ENCODE data around the gene IER5L. TPM values are rescaled to one million over a fixed set of nuclear protein-coding genes. Genes with fewer than 3 reads are reported as not detected.
A peak's percentile ranks its signal among the peaks of the same experiment; 100 is the strongest.

Gene IER5L
- total and polyA plus RNA-seq, 4 donors: 12.6 to 31.5 (median 24.1) TPM

DNA sequence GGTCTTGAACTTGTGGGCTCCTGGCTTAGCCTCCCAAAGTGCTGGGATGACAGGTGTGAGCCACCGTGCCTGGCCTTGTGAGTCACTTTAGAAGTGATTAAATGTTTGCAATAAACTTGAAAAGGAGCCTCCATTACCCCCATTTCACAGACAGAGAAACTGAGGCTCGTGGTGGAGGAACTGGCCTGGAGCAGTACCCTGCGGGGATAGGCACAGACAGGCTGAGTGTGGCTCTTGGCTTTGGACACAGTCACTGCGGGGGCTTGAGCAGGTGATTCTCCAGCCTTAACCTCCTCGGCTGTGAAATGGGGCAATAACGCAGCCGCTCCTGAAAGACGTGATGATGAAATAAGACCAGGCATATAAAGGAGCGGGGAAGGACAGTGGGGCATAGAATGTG is 40.9 kb upstream of the IER5L start:
- DNase-seq (no peak), ATAC-seq (ENCODE audit: insufficient read depth, low FRiP score) (no peak)
- Histone ChIP-seq H3K4me3 (no peak overlapping the region), H3K9ac (ENCODE audit: insufficient read depth in 1 of 2, low read length in 2 of 2) (no peak overlapping the region), H3K9me3 (ENCODE audit: control insufficient read depth in 4 of 4, insufficient read depth in 3 of 4, low read length in 3 of 4) (no peaks in the 10 kb centered on the region), H3K36me3 (ENCODE audit: control insufficient read depth in 4 of 4, insufficient read depth in 4 of 4, low read length in 4 of 4) (no peaks in the 10 kb centered on the region), H3K27ac (ENCODE audit: low read depth in 1 of 2, low read length in 1 of 2) (no peak overlapping the region), H3K27me3 (ENCODE audit: control insufficient read depth in 3 of 3, insufficient read depth in 3 of 3, low read length in 2 of 3) (no peaks in the 10 kb centered on the region), H3K4me1 (ENCODE audit: control insufficient read depth in 5 of 5, insufficient read depth in 5 of 5, low read length in 5 of 5) (no peaks in the 10 kb centered on the region)
- TF ChIP-seq, protein P1, sequence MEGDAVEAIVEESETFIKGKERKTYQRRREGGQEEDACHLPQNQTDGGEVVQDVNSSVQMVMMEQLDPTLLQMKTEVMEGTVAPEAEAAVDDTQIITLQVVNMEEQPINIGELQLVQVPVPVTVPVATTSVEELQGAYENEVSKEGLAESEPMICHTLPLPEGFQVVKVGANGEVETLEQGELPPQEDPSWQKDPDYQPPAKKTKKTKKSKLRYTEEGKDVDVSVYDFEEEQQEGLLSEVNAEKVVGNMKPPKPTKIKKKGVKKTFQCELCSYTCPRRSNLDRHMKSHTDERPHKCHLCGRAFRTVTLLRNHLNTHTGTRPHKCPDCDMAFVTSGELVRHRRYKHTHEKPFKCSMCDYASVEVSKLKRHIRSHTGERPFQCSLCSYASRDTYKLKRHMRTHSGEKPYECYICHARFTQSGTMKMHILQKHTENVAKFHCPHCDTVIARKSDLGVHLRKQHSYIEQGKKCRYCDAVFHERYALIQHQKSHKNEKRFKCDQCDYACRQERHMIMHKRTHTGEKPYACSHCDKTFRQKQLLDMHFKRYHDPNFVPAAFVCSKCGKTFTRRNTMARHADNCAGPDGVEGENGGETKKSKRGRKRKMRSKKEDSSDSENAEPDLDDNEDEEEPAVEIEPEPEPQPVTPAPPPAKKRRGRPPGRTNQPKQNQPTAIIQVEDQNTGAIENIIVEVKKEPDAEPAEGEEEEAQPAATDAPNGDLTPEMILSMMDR (IDR thresholded peaks at IDR 0.05; ENCODE audit: control extremely low read depth, extremely low read depth): no peak
- WGBS, 2 donors: 82 to 83% methylated on average over 9 of the region's 9 CpGs

DNA sequence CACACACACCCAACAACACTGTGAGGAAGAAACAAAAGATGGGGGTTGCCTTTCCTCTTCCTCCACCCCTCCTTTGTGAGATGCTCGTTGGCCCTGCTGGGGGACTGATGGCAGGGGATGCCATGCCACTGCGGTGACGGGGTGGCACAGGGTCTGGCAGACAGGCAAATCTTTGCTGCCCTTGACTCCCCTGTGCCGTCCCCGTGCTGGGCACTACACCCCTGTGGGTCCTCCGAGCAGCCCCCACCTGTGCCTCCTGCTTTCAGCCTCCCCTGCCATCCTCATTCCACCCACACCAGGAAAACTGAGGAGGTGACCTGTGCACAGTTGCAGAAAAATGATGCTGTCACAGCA is 40.2 kb upstream of the IER5L start:
- ATAC-seq (ENCODE audit: insufficient read depth, low FRiP score) (no peak), DNase-seq (no peak)
- H3K9me3 ChIP-seq (ENCODE audit: control insufficient read depth in 4 of 4, insufficient read depth in 3 of 4, low read length in 3 of 4): no peaks in the 10 kb centered on the region
- TF ChIP-seq, protein P1 (IDR thresholded peaks at IDR 0.05; ENCODE audit: control extremely low read depth, extremely low read depth): no peak
- H3K4me1 ChIP-seq (ENCODE audit: control insufficient read depth in 5 of 5, insufficient read depth in 5 of 5, low read length in 5 of 5): no peaks in the 10 kb centered on the region
- H3K36me3 ChIP-seq (ENCODE audit: control insufficient read depth in 4 of 4, insufficient read depth in 4 of 4, low read length in 4 of 4): no peaks in the 10 kb centered on the region
- H3K9ac ChIP-seq (ENCODE audit: insufficient read depth in 1 of 2, low read length in 2 of 2): no peak overlapping the region
- WGBS, 2 donors: 62 to 70% methylated on average over 6 of the region's 6 CpGs
- no peaks in the 10 kb centered on the region for H3K27me3 ChIP-seq (ENCODE audit: control insufficient read depth in 3 of 3, insufficient read depth in 3 of 3, low read length in 2 of 3)
- H3K27ac ChIP-seq (ENCODE audit: low read depth in 1 of 2, low read length in 1 of 2): no peak overlapping the region
- no peak overlapping the region for H3K4me3 ChIP-seq

DNA sequence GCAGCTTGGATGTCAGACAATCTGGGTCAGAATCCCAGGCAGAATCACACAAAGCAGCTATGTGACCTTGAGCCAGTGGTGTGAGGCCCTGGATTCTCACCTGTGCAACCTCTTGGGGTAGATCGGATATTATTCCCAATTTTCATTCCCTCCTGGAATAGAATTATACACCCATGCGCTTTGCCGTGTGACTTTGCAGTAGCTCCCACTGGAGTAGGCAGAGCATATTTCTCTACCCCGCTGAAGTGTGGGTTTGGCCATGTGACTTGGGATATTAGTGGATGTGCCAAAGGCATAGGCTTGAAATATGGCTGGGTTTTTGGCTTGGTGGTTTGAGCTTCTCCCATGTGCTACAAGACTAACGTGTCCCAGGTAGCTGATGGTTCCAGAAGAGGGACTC is 35.5 kb upstream of the IER5L start:
- DNase-seq (no peak), ATAC-seq (ENCODE audit: insufficient read depth, low FRiP score) (no peak)
- peaks cover 0 to 2% (median 0%) of the 10 kb centered on the region in 5 donors for H3K4me1 ChIP-seq (ENCODE audit: control insufficient read depth in 5 of 5, insufficient read depth in 5 of 5, low read length in 5 of 5)
- 97 to 98% methylated on average over 5 of the region's 5 CpGs for WGBS, 2 donors
- no peaks in the 10 kb centered on the region for H3K27me3 ChIP-seq (ENCODE audit: control insufficient read depth in 3 of 3, insufficient read depth in 3 of 3, low read length in 2 of 3)
- H3K4me3 ChIP-seq: no peak overlapping the region
- no peak overlapping the region for H3K27ac ChIP-seq (ENCODE audit: low read depth in 1 of 2, low read length in 1 of 2)
- no peaks in the 10 kb centered on the region for H3K9me3 ChIP-seq (ENCODE audit: control insufficient read depth in 4 of 4, insufficient read depth in 3 of 4, low read length in 3 of 4)
- TF ChIP-seq, protein P1 (IDR thresholded peaks at IDR 0.05; ENCODE audit: control extremely low read depth, extremely low read depth): no peak
- H3K9ac ChIP-seq (ENCODE audit: insufficient read depth in 1 of 2, low read length in 2 of 2): no peak overlapping the region
- no peaks in the 10 kb centered on the region for H3K36me3 ChIP-seq (ENCODE audit: control insufficient read depth in 4 of 4, insufficient read depth in 4 of 4, low read length in 4 of 4)

DNA sequence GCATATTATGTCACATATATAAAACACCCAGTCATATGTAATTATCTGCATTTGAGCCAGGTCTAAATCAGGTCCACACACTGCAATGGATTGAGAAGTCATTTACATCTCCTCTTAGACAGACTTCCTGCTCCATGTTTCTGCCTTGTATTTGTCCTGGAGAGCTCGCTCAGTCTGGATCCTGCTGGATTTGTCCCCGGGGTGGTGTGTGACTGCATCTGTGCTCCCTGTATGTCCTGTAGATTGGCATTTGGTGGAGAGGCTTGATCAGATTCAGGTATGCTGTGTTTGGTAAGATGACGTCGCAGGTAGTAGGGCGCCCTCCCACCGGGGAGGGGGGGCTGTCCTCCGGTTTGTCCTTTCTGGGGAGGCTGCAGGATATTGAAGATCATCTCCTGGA is 33.6 kb upstream of the IER5L start:
- Histone ChIP-seq H3K9me3 (ENCODE audit: control insufficient read depth in 4 of 4, insufficient read depth in 3 of 4, low read length in 3 of 4) (no peaks in the 10 kb centered on the region), H3K36me3 (ENCODE audit: control insufficient read depth in 4 of 4, insufficient read depth in 4 of 4, low read length in 4 of 4) (no peaks in the 10 kb centered on the region), H3K27ac (ENCODE audit: low read depth in 1 of 2, low read length in 1 of 2) (no peak overlapping the region), H3K4me3 (no peak overlapping the region), H3K9ac (ENCODE audit: insufficient read depth in 1 of 2, low read length in 2 of 2) (no peak overlapping the region), H3K4me1 (ENCODE audit: control insufficient read depth in 5 of 5, insufficient read depth in 5 of 5, low read length in 5 of 5) (peaks cover 0 to 3% (median 0%) of the 10 kb centered on the region in 5 donors), H3K27me3 (ENCODE audit: control insufficient read depth in 3 of 3, insufficient read depth in 3 of 3, low read length in 2 of 3) (no peaks in the 10 kb centered on the region)
- 71 to 81% methylated on average over 7 of the region's 7 CpGs for WGBS, 2 donors
- ATAC-seq (ENCODE audit: insufficient read depth, low FRiP score): no peak
- TF ChIP-seq, protein P1 (IDR thresholded peaks at IDR 0.05; ENCODE audit: control extremely low read depth, extremely low read depth): no peak
- DNase-seq: peak in 1 of 3 donors; percentile 37
